HPDE6-E6E7 (cell line): ENCODE results near the gene AGPS.

Source experiments
- DNase-seq: peaks from one replicate; pipeline ENCODE4 v3.0.0; 2011; ENCODE audit warnings: missing footprints; ENCODE audit errors: extremely low spot score

The AGPS gene

GRCh38 chr2:177528351-177528933 lies 135.9 kb downstream of the AGPS start:
- DNase-seq = no peak

- DNase-seq = no peak
Measured at GRCh38 chr2:177529166-177529565, 136.6 kb downstream of the AGPS start.

GRCh38 chr2:177530561-177530960 lies 138.0 kb downstream of the AGPS start:
- DNase-seq = no peak

- no peak for DNase-seq
Measured at GRCh38 chr2:177531706-177532105, 139.1 kb downstream of the AGPS start.

GRCh38 chr2:177532567-177532966 lies 140.0 kb downstream of the AGPS start:
- DNase-seq = no peak

- DNase-seq = no peak
Measured at GRCh38 chr2:177533253-177533652, 140.7 kb downstream of the AGPS start.

GRCh38 chr2:177535000-177535399 lies 142.4 kb downstream of the AGPS start:
- DNase-seq = no peak

- DNase-seq = no peak
Measured at GRCh38 chr2:177535958-177536504, 143.5 kb downstream of the AGPS start.

GRCh38 chr2:177537213-177537612 lies 144.6 kb downstream of the AGPS start:
- no peak for DNase-seq

GRCh38 chr2:177537636-177538035 lies 145.1 kb downstream of the AGPS start:
- DNase-seq = no peak

- no peak for DNase-seq
Measured at GRCh38 chr2:177538323-177538722, 145.8 kb downstream of the AGPS start.

- DNase-seq = no peak
Measured at GRCh38 chr2:177540283-177540682, 147.7 kb downstream of the AGPS start.

- no peak for DNase-seq
Measured at GRCh38 chr2:177541258-177541991, 148.9 kb downstream of the AGPS start.

GRCh38 chr2:177542396-177542795 lies 149.8 kb downstream of the AGPS start:
- DNase-seq = no peak

- no peak for DNase-seq
Measured at GRCh38 chr2:177543007-177543760, 150.6 kb downstream of the AGPS start.

- DNase-seq = no peak
Measured at GRCh38 chr2:177545143-177545542, 152.6 kb downstream of the AGPS start.

GRCh38 chr2:177545981-177546585 lies 153.5 kb downstream of the AGPS start:
- DNase-seq = no peak

GRCh38 chr2:177547122-177547521 lies 154.5 kb downstream of the AGPS start:
- no peak for DNase-seq

GRCh38 chr2:177547772-177548171 lies 155.2 kb downstream of the AGPS start:
- no peak for DNase-seq

- no peak for DNase-seq
Measured at GRCh38 chr2:177548636-177549035, 156.1 kb downstream of the AGPS start.

- DNase-seq = no peak
Measured at GRCh38 chr2:177549171-177549570, 156.6 kb downstream of the AGPS start.
